HepG2 (cell line): Measurements from ENCODE around the gene DTX4.

ENCODE experiments used
- CTCF ChIP-seq: sonication (generic); formaldehyde crosslinking; IDR thresholded peaks from 2 replicates; pipeline ENCODE4 v1.5.0; 2020; ENCODE audit warnings: mild to moderate bottlenecking, missing genetic modification reagents, moderate library complexity
- FOXA3 ChIP-seq: IDR thresholded peaks from 2 replicates; pipeline ENCODE4 v1.6.1; 2016; ENCODE audit warnings: missing genetic modification reagents, missing compliant biosample characterization
- GTF2F1 ChIP-seq: fragments of 150-350 bp; IDR thresholded peaks from 2 replicates; pipeline ENCODE4 v1.6.1; 2014; ENCODE audit warnings: low read length
- NR1H2 ChIP-seq: sonication (generic); formaldehyde crosslinking; IDR thresholded peaks from 2 replicates; pipeline ENCODE4 v1.8.1; 2022; ENCODE audit warnings: low read depth, missing genetic modification reagents, borderline replicate concordance
- RAD21 ChIP-seq: fragments of 450-650 bp; formaldehyde crosslinking; IDR thresholded peaks from 2 replicates; pipeline ENCODE4 v1.5.0; 2020; ENCODE audit warnings: mild to moderate bottlenecking
- RFX1 ChIP-seq: fragments of 450-650 bp; IDR thresholded peaks from 2 replicates; pipeline ENCODE4 v1.6.1; 2017
- SIN3A ChIP-seq: IDR thresholded peaks from 2 replicates; pipeline ENCODE4 v1.6.1; 2011; ENCODE audit warnings: low read depth, mild to moderate bottlenecking, control low read depth, low read length, borderline replicate concordance
- XRCC5 ChIP-seq: fragments of 200-400 bp; formaldehyde crosslinking; optimal IDR thresholded peaks from 2 replicates; pipeline ENCODE3; 2017; ENCODE audit warnings: mild to moderate bottlenecking, low read length
- YY1 ChIP-seq: IDR thresholded peaks from 2 replicates; pipeline ENCODE4 v1.6.1; 2011; ENCODE audit warnings: low read length, low read depth, moderate library complexity, mild to moderate bottlenecking; ENCODE audit not compliant: insufficient read depth, insufficient replicate concordance
- ZSCAN12 ChIP-seq: sonication (generic); formaldehyde crosslinking; IDR thresholded peaks from 2 replicates; pipeline ENCODE4 v1.9.0; 2021; ENCODE audit warnings: mild to moderate bottlenecking, missing genetic modification reagents
- TF ChIP-seq, protein P1 (sequence below): sonication (generic); formaldehyde crosslinking; IDR thresholded peaks from 2 replicates; pipeline ENCODE4 v1.4.0; 2020; ENCODE audit warnings: missing genetic modification reagents, borderline replicate concordance

- TF ChIP-seq, protein P1, sequence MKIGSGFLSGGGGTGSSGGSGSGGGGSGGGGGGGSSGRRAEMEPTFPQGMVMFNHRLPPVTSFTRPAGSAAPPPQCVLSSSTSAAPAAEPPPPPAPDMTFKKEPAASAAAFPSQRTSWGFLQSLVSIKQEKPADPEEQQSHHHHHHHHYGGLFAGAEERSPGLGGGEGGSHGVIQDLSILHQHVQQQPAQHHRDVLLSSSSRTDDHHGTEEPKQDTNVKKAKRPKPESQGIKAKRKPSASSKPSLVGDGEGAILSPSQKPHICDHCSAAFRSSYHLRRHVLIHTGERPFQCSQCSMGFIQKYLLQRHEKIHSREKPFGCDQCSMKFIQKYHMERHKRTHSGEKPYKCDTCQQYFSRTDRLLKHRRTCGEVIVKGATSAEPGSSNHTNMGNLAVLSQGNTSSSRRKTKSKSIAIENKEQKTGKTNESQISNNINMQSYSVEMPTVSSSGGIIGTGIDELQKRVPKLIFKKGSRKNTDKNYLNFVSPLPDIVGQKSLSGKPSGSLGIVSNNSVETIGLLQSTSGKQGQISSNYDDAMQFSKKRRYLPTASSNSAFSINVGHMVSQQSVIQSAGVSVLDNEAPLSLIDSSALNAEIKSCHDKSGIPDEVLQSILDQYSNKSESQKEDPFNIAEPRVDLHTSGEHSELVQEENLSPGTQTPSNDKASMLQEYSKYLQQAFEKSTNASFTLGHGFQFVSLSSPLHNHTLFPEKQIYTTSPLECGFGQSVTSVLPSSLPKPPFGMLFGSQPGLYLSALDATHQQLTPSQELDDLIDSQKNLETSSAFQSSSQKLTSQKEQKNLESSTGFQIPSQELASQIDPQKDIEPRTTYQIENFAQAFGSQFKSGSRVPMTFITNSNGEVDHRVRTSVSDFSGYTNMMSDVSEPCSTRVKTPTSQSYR (CRISPR knock-in tag) = no peak
- TF ChIP-seq ZSCAN12 (CRISPR knock-in tag) (no peak), XRCC5 (no peak), RFX1 (no peak), CTCF (CRISPR knock-in tag) (peak; percentile 58), FOXA3 (CRISPR knock-in tag) (no peak), GTF2F1 (no peak), RAD21 (CRISPR knock-in tag) (peak; percentile 34; the same call in 1 of the 2 replicates), NR1H2 (CRISPR knock-in tag) (no peak), YY1 (no peak), SIN3A (no peak)
Observed at GRCh38 chr11:59186130-59186594, 14.2 kb downstream of the DTX4 start.
